ENCODE results near the gene ERVH48-1.
"Not testable (repeated sequence)": the region's sequence is repeated elsewhere in the genome, so short reads cannot be mapped to it uniquely, and the experiment has no call there.

The ERVH48-1 gene

DNA sequence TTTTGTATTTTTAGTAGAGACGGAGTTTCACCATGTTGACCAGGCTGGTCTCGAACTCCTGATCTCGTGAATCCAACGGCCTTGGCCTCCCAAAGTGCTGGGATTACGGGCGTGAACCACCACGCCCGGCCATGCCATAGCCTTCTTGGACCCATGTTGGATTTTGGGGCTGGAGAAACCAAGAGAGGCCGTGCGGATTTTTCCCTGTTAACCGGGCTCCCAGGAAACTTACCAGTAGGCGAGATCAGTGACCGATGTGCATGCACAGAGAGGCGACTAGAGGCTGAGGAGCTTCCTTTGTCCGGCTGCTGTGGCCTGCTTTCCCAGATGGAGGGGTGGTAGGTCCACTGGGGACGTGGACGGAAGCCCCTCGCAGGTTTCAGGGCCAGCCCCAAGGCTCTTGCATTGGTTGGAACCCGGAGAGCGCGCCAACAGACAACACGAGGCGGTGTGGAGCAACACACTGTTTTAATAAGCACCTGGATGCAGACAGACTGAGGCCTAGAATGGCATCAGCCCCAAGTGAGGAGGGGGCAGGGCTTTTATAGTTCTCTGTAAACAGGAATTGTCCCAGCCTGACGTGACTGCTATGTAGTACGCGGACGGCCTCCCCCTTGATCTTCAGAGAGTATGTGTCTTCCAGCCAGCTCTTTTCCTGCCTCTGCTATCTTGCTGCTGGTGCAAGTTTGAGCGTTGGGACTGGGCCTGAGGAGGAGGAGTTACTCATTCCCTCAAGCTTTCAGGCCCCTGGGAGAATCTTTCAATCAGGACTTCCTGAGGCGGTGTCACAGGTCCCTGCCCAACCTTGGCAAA lies at the start of gene ERVH48-1:
TSS of gene ERVH48-1 (minus strand) at position 517 of the 813 bp plus-strand sequence. CDS start 6,624 bp downstream, outside the sequence.
- DNase-seq (ENCODE audit: low read depth in 1 of 2, low spot score in 1 of 2), result no peak

DNA sequence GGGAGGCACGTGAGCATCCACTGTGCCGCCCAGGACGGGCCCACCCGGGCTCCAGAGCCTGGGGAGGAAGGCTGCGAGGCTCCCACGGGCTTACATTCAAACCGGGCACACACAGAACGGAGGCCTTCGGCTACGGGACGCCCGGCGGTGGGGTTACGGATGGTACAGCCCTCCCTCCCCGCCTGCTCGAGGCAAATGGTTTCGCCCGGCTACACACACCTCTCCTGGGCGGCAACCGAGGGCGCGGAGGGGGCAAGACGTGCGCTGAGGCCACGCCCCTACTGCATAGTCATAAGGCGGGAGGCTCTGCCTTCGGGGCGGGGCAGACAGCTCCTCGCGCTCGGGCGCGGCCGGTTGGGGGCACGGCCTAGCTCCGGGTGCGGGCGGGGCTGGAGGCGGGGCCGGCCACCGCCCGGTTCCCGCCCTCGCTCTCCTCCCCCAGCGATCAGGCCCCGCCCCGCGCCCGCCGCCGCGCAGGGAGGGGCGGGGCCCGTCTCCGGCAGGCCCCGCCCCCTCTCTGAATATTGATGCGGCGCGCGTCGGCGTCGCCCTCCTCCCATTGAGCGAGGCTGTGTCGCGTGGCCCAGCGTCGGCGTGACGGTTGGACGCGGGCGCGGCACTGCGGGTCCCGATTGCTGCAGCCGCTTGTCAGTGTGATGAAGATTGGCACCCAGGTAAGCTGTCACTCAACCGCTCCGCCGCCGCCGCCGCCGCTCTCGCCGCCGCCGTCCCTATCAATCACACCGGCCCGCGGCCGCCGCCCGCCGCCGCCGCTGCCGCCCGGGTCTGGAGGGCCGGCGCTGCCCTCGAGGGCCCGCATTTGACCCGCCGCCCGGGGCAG lies 48.8 kb upstream of the ERVH48-1 start, which contains the start of gene PKNOX1:
TSS of gene PKNOX1 (plus strand) at position 572 of the 841 bp plus-strand sequence. CDS start 29,820 bp downstream, outside the sequence.
- DNase-seq (ENCODE audit: low read depth in 1 of 2, low spot score in 1 of 2), result peak; percentile 96 to 98

DNA sequence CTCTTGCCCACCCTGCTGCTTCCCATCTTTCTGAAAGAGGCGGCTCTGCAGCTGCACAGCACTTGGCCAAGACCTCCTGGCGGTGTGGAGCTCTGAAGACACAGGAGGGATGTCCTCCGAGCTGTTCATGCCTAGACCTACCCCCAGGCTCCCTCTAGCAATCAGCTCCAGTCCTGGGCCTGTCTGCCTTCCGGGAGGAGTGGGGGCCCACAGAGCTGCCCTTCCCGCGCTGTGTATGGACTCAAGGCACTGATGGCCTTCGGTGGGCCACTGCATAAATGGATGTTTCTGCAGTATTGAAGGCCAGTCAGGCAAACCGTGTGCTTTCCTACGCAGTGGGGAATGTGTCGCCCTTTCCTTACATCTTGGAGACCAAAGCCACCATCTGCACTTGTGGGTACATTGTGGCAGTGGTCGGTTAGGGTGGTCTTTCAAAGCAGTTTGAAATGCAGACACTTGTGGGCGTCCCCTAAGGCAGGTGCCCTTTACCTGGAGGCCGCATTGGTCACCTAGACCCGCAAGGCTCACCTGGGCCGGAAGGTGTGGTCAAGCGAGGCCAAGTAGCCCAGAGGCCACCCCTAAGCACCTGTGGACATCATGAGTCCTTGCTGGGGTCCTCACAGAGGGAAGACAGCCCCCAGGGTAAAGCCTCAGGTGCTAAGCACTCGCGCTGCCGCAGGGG lies 48.0 kb upstream of the ERVH48-1 start:
- DNase-seq (ENCODE audit: low read depth in 1 of 2, low spot score in 1 of 2), result no peak

DNA sequence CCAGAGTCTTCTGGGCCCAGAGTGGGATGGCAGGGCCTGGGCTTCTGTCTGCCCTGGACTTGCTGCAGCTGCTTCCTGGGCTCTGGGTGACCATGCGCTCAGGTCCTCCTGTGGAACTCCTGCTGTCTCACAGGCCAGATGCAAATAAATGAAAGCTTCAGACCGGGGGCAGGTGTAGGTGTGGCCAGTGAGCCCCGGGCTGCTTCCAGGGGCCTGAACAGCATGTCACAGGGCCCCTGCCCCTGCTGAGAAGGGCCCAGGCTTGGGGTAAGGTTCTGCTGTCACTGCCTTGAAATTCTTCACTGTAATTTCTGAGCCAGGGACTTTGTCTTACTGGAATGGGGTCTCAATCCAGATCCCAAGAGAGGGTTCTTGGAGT lies 46.5 kb upstream of the ERVH48-1 start:
- DNase-seq (ENCODE audit: low read depth in 1 of 2, low spot score in 1 of 2), result no peak

DNA sequence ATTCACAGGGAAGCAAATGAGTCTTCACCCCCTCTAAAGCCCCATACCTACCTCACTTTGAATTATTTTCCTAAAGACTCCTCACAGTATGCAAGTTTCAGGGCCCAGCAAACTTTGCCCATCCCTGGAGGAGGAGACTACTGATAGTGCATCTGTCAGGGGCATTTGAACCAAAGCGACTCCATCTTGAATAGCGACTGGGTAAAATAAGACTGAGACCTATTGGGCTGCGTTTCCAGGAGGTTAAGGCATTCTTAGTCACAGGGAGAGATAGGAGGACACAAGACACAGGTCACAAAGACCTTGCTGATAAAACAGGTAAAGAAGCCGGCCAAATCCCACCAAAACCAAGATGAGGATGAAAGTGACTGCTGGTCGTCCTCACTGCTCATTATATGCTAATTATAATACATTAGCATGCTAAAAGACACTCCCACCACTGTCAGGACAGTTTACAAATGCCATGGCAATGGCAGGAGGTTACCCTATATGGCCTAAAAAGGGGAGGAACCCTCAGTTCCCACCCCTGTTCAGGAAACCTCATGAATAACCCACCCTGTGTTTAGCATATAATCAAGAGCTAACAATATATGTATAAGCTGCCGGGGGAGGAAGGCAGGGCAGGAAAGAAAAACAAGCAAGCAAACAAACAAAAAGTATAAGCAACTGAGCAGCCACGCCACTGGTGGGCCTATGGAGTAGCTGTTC lies 45.7 kb upstream of the ERVH48-1 start:
- no peak for DNase-seq (ENCODE audit: low read depth in 1 of 2, low spot score in 1 of 2)

DNA sequence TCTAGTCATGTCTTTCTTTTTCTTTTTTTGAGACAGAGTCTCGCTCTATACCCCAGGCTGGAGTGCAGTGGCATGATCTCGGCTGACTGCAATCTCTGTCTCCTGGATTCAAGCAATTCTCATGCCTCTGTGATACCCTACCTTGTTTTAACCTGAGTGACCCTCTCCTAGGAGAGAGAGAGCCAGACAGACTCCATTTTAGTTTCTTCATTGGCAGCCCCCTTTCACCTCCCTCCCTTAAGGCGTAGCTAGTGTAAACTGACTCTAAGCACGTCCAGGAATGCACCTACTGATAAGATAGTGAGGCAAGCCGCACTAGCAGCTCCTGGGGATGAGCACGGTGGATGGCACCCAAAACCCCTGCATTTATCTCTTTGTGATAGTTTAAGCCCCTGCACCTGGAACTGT lies 43.8 kb upstream of the ERVH48-1 start:
- no peak for DNase-seq (ENCODE audit: low read depth in 1 of 2, low spot score in 1 of 2)

DNA sequence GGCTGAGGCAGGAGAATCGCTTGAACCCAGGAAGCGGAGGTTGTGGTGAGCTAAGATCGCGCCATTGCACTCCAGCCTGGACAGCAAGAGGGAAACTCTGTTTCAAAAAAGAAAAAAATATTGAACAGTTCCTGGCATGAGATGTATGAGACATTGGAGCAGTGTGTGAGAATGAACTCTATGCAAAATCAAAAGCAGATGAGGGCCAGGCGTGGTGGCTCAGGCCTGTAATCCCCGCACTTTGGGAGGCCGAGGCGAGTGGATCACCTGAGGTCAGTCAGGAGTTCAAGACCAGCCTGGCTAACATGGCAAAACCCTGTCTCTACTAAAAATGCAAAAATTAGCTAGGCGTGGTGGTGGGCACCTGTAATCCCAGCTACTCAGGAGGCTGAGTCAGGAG lies 42.2 kb upstream of the ERVH48-1 start:
- DNase-seq (ENCODE audit: low read depth in 1 of 2, low spot score in 1 of 2), result not testable (repeated sequence)

DNA sequence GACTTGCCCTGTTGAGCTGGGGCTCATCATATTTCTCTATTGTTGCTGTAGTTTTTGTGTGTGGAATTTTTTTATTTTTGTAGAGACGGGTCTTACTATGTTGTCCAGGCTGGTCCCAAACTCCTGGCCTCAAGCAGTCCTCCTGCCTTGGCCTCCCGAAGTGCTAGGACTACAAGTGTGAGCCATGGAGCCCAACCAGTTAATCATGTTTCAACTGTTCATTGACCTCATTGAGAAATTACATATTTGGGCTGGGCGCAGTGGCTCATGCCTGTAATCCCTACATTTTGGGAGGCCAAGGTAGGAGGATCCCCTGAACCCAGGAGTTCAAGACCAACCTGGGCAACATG lies 39.8 kb upstream of the ERVH48-1 start:
- no peak for DNase-seq (ENCODE audit: low read depth in 1 of 2, low spot score in 1 of 2)

DNA sequence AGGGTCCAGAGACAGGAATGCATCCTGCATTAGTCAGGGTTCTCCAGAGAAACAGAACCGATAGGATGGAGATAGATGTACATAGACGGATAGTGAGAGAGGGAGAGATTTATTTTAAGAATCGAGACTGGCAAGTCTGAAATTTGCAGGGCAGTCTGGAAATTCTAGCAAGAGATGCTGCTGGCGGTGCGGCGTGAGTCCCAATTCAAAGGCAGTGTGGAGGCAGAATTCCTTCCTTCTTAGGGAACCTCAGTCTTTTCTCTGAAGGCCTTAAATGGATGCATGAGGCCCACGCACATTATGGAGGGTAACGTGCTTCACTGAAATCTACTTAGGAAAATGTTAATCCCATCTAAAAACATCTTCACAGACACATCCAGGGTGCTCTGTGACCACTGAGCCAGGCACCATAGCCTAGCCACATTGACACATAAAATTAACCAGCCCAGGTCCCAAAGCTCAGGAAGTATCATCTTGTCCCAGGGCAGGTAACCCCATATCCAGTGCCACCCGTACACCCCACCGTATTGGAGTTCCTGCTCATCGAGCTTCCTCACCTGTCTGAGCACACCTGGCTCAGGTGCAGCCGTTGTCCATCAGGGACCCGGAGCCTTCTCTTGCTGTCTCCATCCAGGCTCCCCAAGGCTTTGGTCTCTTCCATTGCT lies 39.2 kb upstream of the ERVH48-1 start:
- no peak for DNase-seq (ENCODE audit: low read depth in 1 of 2, low spot score in 1 of 2)

DNA sequence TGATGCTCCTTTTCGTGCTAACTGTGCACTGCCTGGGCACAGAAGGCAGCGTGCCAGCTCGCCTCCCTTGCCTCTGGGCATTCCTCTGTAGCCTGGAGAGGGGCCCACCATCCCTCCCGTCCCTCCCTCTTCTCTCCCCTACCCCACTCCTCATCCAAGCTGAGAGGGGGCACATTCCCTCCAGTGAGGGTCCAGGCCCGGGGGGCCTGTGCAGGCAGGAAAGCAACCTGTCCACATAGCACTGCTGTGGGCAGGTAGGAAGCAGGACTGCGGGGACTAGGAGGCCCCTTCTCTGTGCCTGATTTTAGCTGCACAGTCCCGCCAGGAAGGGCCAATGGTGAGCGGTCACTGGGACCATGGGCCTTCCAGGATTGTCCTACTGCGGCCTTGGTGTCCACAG lies 38.7 kb upstream of the ERVH48-1 start:
- no peak for DNase-seq (ENCODE audit: low read depth in 1 of 2, low spot score in 1 of 2)

DNA sequence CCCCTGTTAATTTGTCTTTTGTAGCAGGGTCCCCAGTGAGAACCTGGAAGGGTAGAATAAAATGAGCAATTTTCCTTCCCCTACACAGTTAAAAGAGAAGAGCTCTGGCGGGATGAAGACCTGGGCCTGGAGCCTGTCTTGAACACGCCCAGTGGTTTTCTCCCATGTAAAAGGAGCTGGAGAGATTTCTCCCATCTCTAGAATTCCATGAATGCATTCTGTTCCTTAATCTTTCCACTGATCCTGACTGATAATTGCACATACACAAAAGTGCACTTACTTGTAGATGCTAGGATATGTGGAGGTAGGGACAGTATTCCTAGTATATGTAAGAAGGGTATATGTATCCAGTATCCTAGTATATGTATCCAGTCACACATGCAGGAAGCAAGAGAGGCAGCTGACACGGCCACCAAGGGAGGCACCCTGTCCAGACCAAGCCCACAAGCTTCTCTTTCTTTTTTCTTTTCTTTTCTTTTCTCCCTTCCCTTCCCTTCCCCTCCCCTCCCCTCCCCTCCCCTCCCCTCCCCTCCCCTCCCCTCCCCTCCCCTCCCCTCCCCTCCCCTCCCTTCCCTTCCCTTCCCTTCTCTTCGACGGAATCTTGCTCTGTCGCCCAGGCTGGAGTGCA lies 37.1 kb upstream of the ERVH48-1 start:
- no peak for DNase-seq (ENCODE audit: low read depth in 1 of 2, low spot score in 1 of 2)

DNA sequence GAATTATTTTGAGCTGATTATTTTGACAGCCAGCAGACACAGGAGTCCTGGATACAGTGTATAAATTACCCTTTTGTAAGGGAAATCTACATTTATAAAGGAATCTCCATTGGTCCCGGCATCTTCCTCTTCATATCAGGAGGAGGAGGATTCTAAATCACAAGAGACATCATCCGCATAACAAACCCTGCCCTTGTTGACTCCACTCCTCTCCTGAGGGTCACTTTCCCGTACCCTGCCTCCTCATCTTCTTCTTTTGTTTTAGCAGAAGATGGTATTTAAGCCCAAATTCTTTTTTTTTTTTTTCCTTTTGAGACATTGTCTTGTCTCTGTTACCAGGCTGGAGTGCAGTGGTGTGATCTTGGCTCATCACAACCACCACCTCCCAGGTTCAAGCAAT lies 34.3 kb upstream of the ERVH48-1 start:
- DNase-seq (ENCODE audit: low read depth in 1 of 2, low spot score in 1 of 2), result no peak

DNA sequence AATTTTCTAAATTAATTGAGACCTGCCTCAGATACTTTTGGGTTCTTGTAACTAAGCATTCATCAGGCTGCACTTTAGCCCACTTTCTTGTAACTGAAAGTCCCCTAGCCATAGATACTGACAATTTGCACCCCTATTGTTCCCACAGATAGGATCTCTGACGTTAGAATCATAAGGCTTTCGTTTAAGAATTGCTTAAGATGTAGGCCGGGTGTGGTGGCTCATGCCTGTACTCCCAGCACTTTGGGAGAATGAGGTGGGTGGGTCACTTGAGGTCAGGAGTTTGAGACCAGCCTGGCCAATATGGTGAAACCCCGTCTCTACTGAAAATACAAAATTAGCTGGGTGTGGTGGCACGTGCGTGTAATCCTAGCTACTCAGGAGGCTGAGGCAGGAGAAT lies 32.7 kb upstream of the ERVH48-1 start:
- DNase-seq (ENCODE audit: low read depth in 1 of 2, low spot score in 1 of 2), result not testable (repeated sequence)

DNA sequence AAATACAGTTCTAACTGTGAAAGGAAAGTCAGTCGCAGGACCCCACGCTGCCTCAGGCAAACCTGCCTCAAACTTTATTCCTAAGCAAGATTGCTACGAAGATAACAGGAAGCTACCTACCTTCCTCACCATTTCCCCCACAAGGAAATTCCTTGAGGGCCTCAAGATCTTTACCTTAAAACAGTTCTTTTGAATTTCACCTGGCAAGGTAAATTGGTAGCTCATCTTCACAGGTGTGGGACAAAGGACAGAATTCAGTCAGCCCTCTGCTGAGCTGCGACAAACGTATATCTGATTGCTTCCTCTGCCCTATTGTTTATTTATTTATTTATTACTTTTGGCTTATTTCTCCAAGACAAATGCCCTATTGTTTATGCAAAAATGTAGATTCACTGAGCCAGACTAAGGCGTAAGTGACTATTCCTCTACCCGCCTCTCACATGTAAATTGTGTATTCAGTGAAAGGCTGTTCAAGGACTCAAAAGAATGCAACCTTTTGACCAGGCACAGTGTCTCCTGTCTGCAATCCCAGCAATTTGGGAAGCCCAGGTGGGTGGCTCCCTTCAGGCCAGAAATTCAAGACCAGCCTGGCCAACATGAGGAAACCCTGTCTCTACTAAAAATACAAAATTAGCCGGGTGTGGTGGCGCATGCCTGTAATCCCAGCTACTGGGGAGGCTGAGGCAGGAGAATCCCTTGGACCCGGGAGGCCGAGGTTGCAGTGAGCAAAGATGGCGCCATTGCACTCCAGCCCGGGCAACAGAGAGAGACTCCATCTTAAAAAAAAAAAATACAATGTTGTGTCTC lies 31.6 kb upstream of the ERVH48-1 start:
- no peak for DNase-seq (ENCODE audit: low read depth in 1 of 2, low spot score in 1 of 2)

DNA sequence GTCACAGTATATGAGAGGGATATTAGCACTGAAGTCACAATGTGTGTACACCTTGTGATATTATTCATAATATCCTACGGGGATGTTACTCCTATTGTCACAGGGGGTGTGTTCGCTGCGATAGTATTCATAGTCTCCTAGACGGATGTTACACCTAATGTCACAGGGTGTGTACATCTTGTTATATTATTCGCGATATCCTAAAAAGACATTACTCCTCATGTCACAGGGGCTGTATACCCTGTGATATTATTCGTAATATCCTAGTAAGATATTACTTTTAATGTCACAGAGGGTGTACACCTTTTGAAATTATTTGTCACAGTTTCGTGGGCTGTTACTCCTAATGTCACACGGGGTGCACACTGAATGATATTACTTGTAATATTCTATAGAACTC lies 25.8 kb upstream of the ERVH48-1 start:
- DNase-seq (ENCODE audit: low read depth in 1 of 2, low spot score in 1 of 2), result not testable (repeated sequence)

DNA sequence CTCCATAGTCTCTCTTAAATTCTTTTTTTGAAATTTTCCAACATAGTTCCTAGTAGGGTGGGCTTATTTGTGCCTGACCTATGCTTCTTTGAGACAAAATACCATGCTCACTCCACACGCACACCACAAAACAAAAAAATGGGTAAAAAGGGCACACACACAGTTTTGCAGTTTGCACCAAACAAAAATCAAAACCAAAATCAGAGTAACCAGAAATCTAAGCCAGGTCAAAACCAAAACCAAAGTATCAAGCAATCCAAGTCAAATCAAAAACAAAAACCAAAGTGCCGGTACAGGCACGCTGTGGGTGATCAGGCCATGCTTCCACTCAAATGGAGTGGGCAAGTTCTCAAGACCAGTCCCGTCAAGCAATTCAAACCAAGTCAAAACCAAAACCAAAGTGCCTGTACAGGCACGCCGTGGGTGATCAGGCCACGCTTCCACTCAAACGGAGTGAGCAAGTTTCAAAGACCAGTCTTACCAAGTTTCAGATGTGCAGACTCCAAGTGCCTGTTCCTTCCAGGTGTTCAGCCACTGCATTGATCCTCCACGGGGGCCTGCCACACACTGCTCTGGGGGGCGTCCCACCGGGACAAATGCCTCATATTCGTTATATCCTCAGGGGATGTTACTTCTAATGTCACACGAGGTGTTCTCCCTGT lies 23.8 kb upstream of the ERVH48-1 start:
- DNase-seq (ENCODE audit: low read depth in 1 of 2, low spot score in 1 of 2), result not testable (repeated sequence)

DNA sequence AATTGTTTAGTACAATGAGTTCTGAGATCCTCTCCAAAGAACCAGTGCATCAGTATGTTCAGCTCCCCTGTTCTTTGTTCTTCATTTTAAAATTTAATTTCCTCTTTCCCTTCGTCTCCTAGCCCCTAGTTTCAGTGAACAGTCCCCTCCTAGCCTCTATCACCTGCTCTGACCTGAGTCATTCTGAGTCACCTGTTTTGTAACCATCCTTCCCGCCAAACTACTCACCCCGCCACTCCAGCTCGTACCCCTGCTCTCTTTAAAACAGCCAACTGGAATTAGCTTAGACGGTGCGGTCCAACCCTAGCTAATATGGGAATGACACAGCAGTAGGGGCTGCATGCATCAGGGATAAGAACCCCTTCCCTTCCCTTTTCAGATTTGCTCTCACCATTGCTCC lies 16.8 kb upstream of the ERVH48-1 start:
- no peak for DNase-seq (ENCODE audit: low read depth in 1 of 2, low spot score in 1 of 2)

DNA sequence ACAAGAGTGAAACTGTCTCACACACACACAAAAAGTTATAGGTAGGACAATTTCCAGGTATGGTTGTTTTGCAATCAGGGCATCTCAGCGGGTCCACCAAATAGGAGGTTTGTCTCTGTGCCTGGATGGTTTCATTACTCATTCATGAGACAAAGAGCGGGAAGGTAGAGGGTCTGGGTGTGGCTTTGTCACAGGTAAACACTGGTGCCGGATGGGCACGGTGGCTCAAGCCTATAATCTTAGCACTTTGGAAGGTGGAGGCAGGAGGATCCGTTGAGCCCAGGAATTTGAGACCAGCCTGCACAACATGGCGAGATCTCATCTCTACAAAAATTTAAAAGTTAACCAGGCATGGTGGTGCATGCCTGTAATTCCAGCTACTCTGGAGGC lies 16.3 kb upstream of the ERVH48-1 start:
- DNase-seq (ENCODE audit: low read depth in 1 of 2, low spot score in 1 of 2), result no peak

Data from activated CD4-positive, alpha-beta T cell treated with anti-CD3 and anti-CD28 coated beads, Interleukin-2, amount 50 U/mL, for 24 hours (primary cell).